GM19193 (cell line): Measurements from ENCODE around the gene MASP1.

ENCODE experiments used
- POLR2A ChIP-seq: IDR thresholded peaks from 4 replicates; pipeline ENCODE4 v1.6.1; 2011; ENCODE audit not compliant: insufficient read depth, insufficient read length; ENCODE audit errors: extremely low read depth

MASP1 gene

GRCh38 chr3:187288131-187288854 is 3.2 kb downstream of the MASP1 start:
- TF ChIP-seq POLR2A, result no peak

- no peak for TF ChIP-seq POLR2A
Measured at GRCh38 chr3:187287256-187287655, 4.3 kb downstream of the MASP1 start.

- TF ChIP-seq POLR2A, result no peak
Measured at GRCh38 chr3:187286467-187287059, 5.0 kb downstream of the MASP1 start.

GRCh38 chr3:187281191-187281714 is 10.3 kb downstream of the MASP1 start:
- TF ChIP-seq POLR2A, result no peak

- TF ChIP-seq POLR2A, result no peak
Measured at GRCh38 chr3:187280644-187281043, 10.9 kb downstream of the MASP1 start.

GRCh38 chr3:187277129-187277462 is 14.4 kb downstream of the MASP1 start:
- no peak for TF ChIP-seq POLR2A

GRCh38 chr3:187276397-187277128 is 15.0 kb downstream of the MASP1 start:
- no peak for TF ChIP-seq POLR2A

- TF ChIP-seq POLR2A, result no peak
Measured at GRCh38 chr3:187274977-187275338, 16.6 kb downstream of the MASP1 start.

GRCh38 chr3:187274315-187274976 is 17.1 kb downstream of the MASP1 start:
- no peak for TF ChIP-seq POLR2A

GRCh38 chr3:187271582-187271981 is 20.0 kb downstream of the MASP1 start:
- TF ChIP-seq POLR2A, result no peak

GRCh38 chr3:187269486-187269885 is 22.1 kb downstream of the MASP1 start:
- no peak for TF ChIP-seq POLR2A

- TF ChIP-seq POLR2A, result no peak
Measured at GRCh38 chr3:187267306-187267705, 24.2 kb downstream of the MASP1 start.

GRCh38 chr3:187266691-187267090 is 24.8 kb downstream of the MASP1 start:
- no peak for TF ChIP-seq POLR2A

- no peak for TF ChIP-seq POLR2A
Measured at GRCh38 chr3:187265461-187265955, 26.0 kb downstream of the MASP1 start.

GRCh38 chr3:187264911-187265310 is 26.6 kb downstream of the MASP1 start:
- TF ChIP-seq POLR2A, result no peak
